Eye (tissue), 1 donor: ENCODE results near the gene CUBN.
A peak's percentile ranks its signal among the peaks of the same experiment; 100 is the strongest.

Source experiments
- DNase-seq: peaks from one replicate; pipeline ENCODE4 v3.0.0-alpha.2; 2015

The CUBN gene

DNA sequence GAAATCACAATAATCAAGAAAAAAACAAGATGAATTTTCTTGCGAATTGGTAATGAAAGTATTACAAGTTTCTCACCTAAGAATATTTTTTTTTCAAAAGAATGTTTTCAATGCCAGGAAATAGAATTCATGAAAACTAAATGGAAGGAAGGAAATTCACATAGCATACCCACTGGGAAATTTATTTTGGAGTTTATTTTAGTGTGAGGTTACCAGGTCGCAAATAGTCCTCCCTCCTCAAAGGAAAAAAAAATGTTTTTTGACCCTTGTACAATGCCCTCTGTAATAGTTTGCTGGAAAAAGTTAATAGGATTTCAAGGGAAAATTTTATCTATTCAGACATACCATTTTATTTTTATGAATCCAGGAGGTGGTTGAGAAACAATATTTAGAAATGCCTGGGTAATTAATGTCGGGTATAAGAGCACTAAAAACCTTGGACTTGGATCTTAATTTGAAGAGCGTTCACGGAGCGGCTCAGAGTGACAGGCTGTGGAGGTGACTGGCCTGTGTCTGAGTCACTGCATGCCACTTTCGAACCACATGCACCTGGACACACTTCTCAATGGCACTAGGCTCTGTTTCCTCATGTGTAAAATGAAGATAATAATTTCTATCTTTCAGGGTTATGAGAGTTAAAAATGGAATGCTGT is 28.2 kb downstream of the CUBN start:
- DNase-seq, result no peak

GRCh38 chr10:17100586-17100985 is 29.0 kb downstream of the CUBN start:
- DNase-seq, result no peak

- DNase-seq, result no peak
Observed at GRCh38 chr10:17098012-17098411, 31.6 kb downstream of the CUBN start.

- no peak for DNase-seq
Observed at GRCh38 chr10:17094844-17095243, 34.8 kb downstream of the CUBN start.

DNA sequence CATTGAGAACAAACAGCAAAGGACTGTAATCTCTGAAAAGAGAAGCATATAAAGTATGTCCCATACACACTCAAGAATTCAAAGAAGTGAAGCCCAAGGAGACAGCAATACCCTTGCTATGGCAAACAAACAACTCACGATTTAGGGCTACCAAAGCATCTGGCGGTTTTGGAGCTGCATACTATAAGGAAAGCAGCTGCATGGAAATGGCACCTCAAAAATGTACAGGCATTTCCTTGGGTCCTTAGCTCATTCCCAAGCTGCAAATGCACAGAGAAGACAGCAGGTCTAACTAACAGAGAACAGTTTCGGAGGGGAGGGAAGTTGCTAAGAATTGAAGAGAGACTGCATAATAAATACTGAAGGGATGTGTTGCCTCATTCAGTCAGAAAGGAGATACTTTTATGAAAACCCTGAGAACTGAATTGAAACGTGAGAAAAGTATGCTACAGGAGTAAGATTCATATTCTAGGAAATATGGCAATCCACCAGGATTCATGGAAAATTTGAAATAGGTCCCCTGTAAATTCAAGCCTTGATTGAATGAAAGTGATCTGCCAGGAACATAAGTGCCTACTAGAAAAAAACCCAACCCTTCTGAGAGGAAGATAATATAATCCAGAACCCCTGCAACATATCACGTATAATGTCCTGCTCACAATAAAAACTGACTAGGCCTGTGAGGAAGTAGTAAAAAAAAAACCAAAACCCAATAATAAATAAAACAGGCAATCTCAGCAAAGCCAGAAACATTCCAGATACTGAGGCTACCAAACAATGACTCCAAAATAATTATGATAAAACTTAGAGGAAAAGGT is 36.4 kb downstream of the CUBN start:
- DNase-seq, result no peak

DNA sequence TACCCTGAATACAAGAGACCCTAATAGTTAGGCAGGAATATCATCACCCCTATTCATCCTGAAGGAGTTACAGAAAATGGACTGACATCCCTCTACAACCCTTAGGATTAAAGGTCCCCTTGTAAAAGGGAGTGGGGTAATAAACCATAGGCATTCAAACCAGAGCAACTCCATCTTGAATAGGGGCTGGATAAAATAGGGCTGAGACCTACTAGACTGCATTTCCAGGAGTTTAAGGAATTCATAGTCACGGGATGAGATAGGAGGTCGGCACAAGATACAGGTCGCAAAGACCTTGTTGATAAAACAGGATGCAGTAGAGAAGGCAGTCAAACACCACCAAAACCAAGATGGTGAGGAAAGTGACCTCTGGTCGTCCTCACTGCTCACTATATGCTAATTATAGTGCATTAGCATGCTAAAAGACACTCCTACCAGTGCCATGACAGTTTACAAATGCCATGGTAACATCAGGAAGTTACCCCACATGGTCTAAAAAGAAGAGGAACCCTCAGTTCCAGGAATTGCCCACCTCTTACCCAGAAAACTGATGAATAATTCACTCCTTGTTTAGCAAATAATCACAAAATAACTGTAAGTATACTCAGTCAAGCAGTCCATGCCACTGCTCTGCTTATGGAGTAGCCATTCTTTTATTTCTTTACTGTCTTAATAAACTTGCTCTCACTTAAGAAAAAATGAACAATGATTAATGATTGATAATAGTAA is 37.2 kb downstream of the CUBN start:
- no peak for DNase-seq

GRCh38 chr10:17088118-17088806 is 41.3 kb downstream of the CUBN start:
- no peak for DNase-seq

DNA sequence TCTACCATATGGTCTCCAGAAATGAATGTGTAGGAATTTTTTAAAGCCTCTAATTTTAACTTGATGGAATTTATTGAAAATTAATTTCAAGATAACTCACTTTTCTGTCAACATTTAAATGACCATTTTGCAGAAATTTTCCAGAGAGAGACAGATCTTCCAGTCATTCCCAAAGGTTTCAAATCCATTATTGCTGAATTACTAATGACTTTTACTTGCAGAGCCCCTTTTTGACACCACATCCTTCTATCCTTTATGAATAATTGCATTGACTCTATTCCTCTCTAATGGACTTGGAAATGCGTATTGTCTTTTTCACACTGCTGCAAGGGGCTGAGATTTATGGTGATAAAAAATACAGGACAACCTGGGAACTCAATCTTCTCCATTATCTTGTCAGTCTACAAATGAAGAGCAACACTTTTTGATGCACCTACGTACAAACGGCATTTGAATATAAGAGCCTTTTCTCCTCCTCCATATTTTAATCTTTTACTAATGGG is 42.7 kb downstream of the CUBN start:
- no peak for DNase-seq

- peak; percentile 44 for DNase-seq
Observed at GRCh38 chr10:17085011-17085725, 44.4 kb downstream of the CUBN start.

DNA sequence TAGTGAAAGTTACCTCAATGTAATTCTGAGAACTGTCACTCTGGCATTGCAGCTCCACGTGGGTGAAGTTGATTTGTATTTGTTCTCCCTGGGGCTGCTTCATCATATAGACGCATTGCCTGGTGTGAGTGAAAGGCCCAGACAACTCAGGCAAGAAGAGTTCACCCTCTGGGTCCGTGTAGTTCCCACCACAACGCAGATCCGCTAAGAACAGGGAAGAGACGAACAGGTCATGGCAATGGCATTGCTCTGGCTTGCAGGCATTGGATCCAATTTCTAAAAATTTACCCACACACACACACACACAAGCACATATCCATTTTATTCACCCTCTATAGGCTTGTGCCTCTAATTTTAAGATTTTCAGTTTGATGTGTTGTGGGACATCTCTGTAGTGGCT is 45.4 kb downstream of the CUBN start:
- no peak for DNase-seq

GRCh38 chr10:17081431-17081830 is 48.2 kb downstream of the CUBN start:
- no peak for DNase-seq

DNA sequence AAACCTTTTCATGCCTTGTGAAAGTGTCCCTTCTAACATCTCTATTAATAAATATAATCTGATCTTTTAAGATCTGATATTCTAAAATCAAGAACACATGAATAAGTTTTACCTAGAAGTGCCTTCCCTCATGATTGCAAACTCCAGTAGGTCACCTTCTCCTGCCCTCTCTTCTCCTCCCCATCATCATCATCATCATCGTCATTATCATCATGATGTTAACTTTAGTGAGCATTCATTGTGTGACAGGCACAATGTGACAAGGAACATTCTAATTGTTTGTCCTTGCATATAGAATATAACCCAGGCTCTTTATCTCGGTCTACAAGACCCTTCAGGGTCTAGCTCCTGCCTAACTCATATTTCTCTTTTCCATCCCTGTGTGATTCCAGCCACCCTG is 51.7 kb downstream of the CUBN start:
- no peak for DNase-seq

DNA sequence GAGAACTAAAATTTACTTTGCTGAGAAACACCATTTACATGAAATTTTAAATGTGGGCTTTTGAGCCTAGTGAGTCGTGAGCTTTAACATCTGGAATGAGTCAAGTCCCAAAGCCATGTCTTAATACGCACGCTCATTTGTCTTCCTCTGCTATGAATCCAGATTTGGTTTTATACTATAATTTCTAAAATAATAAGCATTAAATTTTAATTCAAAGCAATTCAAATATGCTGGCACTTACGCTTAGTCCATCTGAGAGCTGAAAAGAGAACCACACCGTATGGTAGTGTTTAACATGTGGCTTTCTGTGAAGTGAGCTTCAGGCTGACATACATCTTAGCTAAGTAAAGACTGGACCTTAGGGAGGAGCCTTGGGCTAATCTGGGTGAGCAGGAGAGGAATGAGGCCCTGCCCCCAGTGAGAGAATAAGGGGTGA is 52.2 kb downstream of the CUBN start:
- peak; percentile 75 for DNase-seq

DNA sequence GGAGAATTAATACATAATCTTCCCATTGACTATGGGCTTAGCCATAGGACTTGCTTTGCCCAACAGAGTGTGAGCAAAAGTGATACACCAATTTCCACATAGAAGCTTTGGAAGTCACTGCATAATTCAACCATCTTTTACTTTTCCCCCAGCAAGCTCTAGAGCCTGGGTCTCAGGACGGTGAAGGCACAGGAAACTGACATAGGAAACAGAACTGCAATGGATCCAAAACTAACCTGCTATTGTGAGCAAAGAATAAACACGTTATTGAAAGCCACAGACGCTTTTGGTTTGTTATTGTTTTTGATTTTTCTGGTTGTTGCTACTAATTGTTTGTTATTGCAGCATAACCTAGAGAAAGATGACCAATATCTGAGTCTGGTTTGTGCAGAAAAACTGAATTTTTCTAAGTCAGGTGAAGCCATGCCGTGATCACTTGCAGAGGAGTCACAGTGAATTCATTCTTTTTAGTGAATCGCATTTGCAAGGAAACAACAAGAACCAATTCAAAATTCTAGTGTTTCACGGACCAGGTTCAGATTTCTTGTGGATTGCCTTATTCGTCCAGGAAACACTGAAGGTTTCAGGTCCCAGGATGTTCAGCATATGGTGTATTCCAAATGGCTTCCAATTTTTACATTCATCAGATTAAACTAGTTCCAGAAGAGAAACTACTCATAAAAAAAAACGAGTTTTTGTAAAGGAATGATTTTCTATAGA is 52.8 kb downstream of the CUBN start:
- no peak for DNase-seq

DNA sequence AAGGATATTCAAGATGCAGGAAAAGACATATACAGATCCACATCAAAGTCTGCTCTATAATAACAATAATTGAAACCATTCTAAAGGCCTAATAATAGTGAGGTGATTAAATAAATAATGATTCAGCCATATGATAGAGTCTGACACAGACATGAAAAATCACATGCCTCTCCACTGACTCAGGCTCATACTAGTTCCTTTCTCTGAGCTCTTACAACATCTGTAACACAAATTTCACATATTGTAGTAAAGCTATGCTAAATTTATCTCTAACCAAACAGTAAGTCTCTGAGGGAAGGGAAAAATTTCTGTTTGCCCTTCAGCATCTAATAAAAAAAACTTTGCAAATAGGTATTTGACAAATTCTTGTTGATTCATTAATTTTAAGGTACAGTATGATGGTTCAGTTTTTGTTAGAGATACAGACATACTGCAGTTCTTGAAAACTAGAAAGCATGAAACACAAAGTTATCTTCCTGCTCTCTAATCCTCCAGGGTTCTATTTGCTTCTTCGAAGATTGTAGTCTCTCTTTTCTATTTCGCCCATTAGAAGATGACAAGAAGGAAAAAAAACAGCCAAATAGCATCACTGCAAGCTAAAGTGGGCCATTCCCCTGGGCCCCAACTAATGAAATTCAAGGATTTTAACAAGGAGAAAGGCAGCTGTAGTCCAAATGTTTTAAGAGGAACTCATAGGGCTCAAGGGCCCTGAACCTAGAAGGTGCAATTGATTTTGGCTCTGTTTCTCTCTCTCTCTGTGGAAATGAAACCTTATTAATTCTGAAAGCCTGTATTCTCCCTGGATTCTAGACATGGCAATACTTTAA is 53.9 kb downstream of the CUBN start:
- DNase-seq, result peak; percentile 67

DNA sequence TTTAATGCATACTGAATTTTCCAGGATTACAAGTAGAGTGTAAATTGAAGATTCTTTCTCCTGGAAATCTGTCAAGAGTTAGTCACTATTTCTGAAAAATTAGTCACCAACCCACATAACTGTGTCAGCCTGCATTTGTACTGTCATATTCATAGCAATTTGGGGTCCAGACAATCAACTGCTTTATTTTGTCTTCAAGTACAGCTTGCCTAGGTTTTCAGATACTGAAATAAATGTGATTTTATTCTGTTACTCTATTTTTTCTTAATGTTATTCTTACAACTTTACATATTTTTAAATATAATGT is 55.1 kb downstream of the CUBN start:
- no peak for DNase-seq

- DNase-seq, result no peak
Observed at GRCh38 chr10:17073725-17074540, 55.7 kb downstream of the CUBN start.

DNA sequence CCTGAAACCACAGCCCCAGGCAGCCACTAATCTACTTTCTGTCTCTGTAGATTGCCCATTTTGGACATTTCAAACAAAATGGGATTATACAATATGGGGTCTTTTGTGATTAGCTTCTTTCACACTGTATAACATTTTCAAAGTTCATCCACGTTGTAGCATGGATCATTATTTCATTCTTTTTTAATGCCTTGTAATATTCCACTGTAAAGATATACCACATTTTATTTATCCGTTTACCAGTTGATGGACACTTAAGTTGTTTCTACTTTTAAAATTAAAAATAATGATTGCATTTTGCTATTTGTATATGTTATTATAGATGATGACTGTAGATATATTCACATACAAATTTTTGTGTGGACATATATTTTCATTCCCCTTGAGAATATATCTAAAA is 60.7 kb downstream of the CUBN start:
- DNase-seq, result no peak

DNA sequence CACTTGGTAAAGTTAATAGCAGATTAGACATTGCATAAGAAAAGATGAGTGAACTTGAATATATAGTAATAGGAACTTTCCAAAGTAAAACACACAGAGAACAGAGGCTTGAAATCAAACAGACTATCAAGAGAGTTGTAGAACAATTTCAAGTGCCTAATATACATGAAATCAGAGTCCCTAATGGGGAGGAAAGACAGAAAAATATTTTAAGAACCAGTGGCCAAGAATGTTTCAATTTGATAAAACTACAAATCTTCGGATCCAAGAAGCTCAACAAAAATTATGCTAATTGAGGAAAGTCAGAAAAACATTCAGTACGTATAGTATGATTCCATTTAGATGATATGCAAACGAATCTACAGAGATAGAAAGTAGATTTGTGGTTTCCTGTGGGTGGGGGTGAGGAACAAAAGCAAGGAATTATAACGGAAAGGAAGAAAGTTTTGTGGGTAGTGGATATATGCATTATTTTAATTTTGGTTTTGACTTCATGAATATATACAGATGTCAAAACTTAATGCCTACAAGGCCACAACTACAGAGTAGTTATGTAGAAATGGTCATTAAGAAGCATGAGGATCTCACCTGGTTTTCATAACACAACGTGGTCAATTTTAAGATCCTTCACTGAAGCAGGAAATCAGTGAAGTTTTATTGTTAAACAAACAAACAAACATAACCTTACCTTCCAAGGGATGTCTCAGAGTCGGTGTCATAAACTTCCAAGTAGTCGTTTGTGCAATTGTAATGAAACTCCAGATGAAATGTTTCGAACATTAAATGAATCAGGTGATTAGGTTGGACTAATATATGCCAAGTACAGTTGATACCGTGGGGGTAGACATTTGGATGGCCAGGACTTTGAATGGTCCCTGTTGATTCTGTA is 62.0 kb downstream of the CUBN start:
- no peak for DNase-seq
